Iris pigment epithelial cell (primary cell): ENCODE data around the gene IRAG1.

Source experiments
- DNase-seq: peaks from one replicate; pipeline ENCODE4 v3.0.0-alpha.2; 2011; ENCODE audit warnings: low read depth

The IRAG1 gene

GRCh38 chr11:10645212-10645795 is 48.3 kb downstream of the IRAG1 start:
- no peak for DNase-seq
